ENCODE data around the gene CARD18. TPM values are rescaled to one million over a fixed set of nuclear protein-coding genes. Genes with fewer than 3 reads are reported as not detected.

The CARD18 gene
- total RNA-seq, 2 donors from 2014 or later, result not detected

GRCh38 chr11:105092256-105093239 lies 47.0 kb downstream of the CARD18 start:
- H3K4me3 ChIP-seq, result no peak overlapping the region
- H3K36me3 ChIP-seq, result no peaks in the 10 kb centered on the region
- no peaks in the 10 kb centered on the region for H3K9me3 ChIP-seq
- TF ChIP-seq, protein P1, sequence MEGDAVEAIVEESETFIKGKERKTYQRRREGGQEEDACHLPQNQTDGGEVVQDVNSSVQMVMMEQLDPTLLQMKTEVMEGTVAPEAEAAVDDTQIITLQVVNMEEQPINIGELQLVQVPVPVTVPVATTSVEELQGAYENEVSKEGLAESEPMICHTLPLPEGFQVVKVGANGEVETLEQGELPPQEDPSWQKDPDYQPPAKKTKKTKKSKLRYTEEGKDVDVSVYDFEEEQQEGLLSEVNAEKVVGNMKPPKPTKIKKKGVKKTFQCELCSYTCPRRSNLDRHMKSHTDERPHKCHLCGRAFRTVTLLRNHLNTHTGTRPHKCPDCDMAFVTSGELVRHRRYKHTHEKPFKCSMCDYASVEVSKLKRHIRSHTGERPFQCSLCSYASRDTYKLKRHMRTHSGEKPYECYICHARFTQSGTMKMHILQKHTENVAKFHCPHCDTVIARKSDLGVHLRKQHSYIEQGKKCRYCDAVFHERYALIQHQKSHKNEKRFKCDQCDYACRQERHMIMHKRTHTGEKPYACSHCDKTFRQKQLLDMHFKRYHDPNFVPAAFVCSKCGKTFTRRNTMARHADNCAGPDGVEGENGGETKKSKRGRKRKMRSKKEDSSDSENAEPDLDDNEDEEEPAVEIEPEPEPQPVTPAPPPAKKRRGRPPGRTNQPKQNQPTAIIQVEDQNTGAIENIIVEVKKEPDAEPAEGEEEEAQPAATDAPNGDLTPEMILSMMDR (IDR thresholded peaks at IDR 0.05), result no peak
- H3K27me3 ChIP-seq, result no peaks in the 10 kb centered on the region
- no peak for DNase-seq (ENCODE audit: low spot score)
- no peak overlapping the region for H3K27ac ChIP-seq
- H3K4me1 ChIP-seq, result no peaks in the 10 kb centered on the region

Other genes starting within 250 kb of the CARD18 start
- 1 to 10 TPM in 1 of 2 donors, not detected in 1; 2.9 TPM for gene CASP12, start 241.3 kb downstream of the CARD18 start, total RNA-seq
- 10 to 100 TPM; 22.4 to 39.4 TPM for gene CASP4, start 171.2 kb downstream of the CARD18 start, total RNA-seq
- gene CASP5, start 116.6 kb downstream of the CARD18 start, total RNA-seq, result not detected
- 1 to 10 TPM; 6.1 to 8.8 TPM for gene CASP1, start 104.6 kb downstream of the CARD18 start, total RNA-seq
- gene CARD16, start 94.4 kb downstream of the CARD18 start, total RNA-seq, result 1 to 10 TPM; 1.6 to 5.8 TPM

Measured in right atrium auricular region (tissue), 2 donors.